Ishikawa (cell line): ENCODE measurements around the gene OLFML2A.

ENCODE experiments used
- CEBPB ChIP-seq: IDR thresholded peaks from 2 replicates; pipeline ENCODE4 v1.6.1; 2012
- CREB1 ChIP-seq: IDR thresholded peaks from 2 replicates; pipeline ENCODE4 v1.6.1; 2012; ENCODE audit warnings: low read depth
- EGR1 ChIP-seq: IDR thresholded peaks from 2 replicates; pipeline ENCODE4 v1.6.1; 2012
- EP300 ChIP-seq: IDR thresholded peaks from 2 replicates; pipeline ENCODE4 v1.6.1; 2012; ENCODE audit warnings: borderline replicate concordance
- FOXM1 ChIP-seq: IDR thresholded peaks from 2 replicates; pipeline ENCODE4 v1.6.1; 2012; ENCODE audit warnings: low read depth, borderline replicate concordance
- NFIC ChIP-seq: IDR thresholded peaks from 2 replicates; pipeline ENCODE4 v1.6.1; 2012
- RAD21 ChIP-seq: IDR thresholded peaks from 2 replicates; pipeline ENCODE4 v1.6.1; 2012; ENCODE audit warnings: low read depth
- TAF1 ChIP-seq: IDR thresholded peaks from 2 replicates; pipeline ENCODE4 v1.6.1; 2012; ENCODE audit warnings: low read depth, mild to moderate bottlenecking
- TCF12 ChIP-seq: IDR thresholded peaks from 2 replicates; pipeline ENCODE4 v1.6.1; 2012; ENCODE audit warnings: low read depth
- TEAD4 ChIP-seq: IDR thresholded peaks from 2 replicates; pipeline ENCODE4 v1.6.1; 2012
- YY1 ChIP-seq: IDR thresholded peaks from 2 replicates; pipeline ENCODE4 v1.6.1; 2012; ENCODE audit warnings: low read depth
- ZBTB7A ChIP-seq: IDR thresholded peaks from 2 replicates; pipeline ENCODE4 v1.6.1; 2012; ENCODE audit warnings: low read depth
- TF ChIP-seq, protein P1 (sequence below): IDR thresholded peaks from 2 replicates; pipeline ENCODE4 v1.6.1; 2012
- TF ChIP-seq, protein P2 (sequence below): IDR thresholded peaks from 2 replicates; pipeline ENCODE4 v1.6.1; 2012
- TF ChIP-seq, protein P3 (sequence below): IDR thresholded peaks from 2 replicates; pipeline ENCODE4 v1.6.1; 2012; ENCODE audit warnings: low read depth, mild to moderate bottlenecking

Gene OLFML2A

DNA sequence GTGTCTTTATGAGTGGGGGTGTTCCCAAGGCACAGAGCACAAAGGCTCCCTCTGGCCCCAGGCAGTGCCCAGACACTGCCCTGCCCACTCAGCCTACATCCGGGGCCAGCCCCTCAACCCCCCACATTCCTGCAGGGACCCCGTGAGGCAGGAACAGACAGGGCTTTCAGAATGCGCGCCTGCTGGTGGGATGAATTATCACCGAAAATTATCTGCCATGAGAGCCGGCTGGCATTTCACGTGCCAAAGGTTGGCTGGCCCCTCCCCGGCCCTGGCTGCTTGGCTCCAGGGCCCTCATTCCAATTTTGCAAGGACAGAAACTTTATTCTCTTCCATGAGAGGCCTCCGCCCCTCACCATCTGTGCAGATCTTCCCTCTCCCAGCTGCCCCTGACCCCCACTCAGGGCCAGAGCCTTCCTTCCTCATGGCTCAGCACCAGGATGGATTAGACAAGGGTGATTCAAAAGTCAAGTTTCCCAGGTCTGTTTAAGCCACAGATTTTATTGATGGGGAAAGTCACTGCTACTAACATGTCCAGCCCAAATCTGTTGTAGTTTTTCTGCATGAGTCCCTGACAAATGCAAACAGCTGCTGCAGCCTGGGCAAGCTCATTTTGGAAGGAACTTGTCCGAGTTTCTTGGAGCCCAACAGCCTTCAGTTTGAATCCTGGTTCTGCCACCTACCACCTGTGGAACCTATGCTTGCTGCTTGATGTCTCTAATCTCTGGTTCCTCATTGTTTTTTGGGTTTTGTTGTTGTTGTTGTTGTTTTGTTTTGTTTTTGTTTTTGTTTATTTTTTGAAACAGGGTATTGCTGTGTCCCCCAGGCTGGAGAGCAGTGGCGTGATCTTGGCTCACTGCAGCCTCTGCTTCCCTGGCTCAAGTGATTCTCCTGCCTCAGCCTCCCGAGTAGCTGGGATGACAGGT is 44.0 kb downstream of the OLFML2A start:
- TF ChIP-seq TCF12, result no peak
- no peak for TF ChIP-seq NFIC
- no peak for TF ChIP-seq TEAD4
- no peak for TF ChIP-seq RAD21
- TF ChIP-seq, protein P1, sequence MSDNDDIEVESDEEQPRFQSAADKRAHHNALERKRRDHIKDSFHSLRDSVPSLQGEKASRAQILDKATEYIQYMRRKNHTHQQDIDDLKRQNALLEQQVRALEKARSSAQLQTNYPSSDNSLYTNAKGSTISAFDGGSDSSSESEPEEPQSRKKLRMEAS, result no peak
- TF ChIP-seq FOXM1, result no peak
- TF ChIP-seq, protein P2, sequence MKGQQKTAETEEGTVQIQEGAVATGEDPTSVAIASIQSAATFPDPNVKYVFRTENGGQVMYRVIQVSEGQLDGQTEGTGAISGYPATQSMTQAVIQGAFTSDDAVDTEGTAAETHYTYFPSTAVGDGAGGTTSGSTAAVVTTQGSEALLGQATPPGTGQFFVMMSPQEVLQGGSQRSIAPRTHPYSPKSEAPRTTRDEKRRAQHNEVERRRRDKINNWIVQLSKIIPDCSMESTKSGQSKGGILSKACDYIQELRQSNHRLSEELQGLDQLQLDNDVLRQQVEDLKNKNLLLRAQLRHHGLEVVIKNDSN, result no peak
- no peak for TF ChIP-seq TAF1
- TF ChIP-seq, protein P3, sequence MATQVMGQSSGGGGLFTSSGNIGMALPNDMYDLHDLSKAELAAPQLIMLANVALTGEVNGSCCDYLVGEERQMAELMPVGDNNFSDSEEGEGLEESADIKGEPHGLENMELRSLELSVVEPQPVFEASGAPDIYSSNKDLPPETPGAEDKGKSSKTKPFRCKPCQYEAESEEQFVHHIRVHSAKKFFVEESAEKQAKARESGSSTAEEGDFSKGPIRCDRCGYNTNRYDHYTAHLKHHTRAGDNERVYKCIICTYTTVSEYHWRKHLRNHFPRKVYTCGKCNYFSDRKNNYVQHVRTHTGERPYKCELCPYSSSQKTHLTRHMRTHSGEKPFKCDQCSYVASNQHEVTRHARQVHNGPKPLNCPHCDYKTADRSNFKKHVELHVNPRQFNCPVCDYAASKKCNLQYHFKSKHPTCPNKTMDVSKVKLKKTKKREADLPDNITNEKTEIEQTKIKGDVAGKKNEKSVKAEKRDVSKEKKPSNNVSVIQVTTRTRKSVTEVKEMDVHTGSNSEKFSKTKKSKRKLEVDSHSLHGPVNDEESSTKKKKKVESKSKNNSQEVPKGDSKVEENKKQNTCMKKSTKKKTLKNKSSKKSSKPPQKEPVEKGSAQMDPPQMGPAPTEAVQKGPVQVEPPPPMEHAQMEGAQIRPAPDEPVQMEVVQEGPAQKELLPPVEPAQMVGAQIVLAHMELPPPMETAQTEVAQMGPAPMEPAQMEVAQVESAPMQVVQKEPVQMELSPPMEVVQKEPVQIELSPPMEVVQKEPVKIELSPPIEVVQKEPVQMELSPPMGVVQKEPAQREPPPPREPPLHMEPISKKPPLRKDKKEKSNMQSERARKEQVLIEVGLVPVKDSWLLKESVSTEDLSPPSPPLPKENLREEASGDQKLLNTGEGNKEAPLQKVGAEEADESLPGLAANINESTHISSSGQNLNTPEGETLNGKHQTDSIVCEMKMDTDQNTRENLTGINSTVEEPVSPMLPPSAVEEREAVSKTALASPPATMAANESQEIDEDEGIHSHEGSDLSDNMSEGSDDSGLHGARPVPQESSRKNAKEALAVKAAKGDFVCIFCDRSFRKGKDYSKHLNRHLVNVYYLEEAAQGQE, result no peak
- TF ChIP-seq EP300, result no peak
- TF ChIP-seq YY1, result no peak
- TF ChIP-seq CEBPB, result no peak
- no peak for TF ChIP-seq CREB1
- no peak for TF ChIP-seq ZBTB7A
- no peak for TF ChIP-seq EGR1

DNA sequence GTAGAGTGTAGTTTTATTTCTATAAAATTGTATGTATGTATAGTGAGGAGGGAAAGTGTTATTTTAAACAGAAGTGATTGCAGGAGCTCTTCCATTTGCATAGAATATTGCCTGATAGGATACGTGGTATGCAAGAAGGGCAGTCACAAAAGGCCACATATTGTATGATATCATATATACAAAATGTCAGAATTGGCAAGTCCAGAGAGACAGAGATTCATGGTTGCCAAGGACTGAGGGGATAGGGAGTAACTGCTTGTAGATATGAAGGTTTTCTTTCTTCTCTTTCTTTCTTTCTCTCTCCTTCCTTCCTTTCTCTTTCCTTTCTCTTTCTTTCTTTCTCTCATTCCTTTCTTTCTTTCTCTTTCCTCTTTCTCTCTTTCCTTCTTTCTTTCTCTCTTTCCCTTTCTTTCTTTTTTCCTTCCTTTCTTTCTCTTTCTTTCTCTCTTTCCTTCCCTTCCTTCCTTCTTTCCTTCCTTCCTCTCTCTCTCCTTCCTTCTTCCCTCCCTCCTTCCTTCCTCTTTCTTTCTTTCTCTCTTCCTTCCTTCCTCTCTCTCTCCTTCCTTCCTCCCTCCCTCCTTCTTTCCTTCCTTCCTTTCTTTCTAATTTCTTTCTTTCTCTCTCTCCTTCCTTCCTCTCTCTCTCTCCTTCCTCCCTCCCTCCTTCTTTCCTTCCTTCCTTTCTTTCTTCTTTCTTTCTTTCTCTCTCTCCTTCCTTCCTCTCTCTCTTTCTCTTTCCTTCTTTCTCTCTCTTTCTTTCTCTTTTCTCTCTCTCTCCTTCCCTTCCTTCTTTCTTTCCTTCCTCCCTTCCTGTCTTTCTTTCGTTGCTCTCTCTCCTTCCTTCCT is 51.8 kb downstream of the OLFML2A start:
- no peak for TF ChIP-seq CEBPB
- TF ChIP-seq RAD21, result no peak
- TF ChIP-seq CREB1, result no peak
- TF ChIP-seq ZBTB7A, result no peak
- no peak for TF ChIP-seq TCF12

GRCh38 chr9:124829334-124829669 is 52.4 kb downstream of the OLFML2A start:
- no peak for TF ChIP-seq TCF12

GRCh38 chr9:124830593-124830992 is 53.7 kb downstream of the OLFML2A start:
- no peak for TF ChIP-seq NFIC
- TF ChIP-seq, protein P3, result no peak

GRCh38 chr9:124831642-124832364 is 54.9 kb downstream of the OLFML2A start:
- no peak for TF ChIP-seq TEAD4
- TF ChIP-seq ZBTB7A, result no peak
- TF ChIP-seq FOXM1, result no peak
- TF ChIP-seq, protein P1, result no peak
- no peak for TF ChIP-seq NFIC
- TF ChIP-seq, protein P3, result no peak
- TF ChIP-seq, protein P2, result no peak
- TF ChIP-seq YY1, result no peak
- TF ChIP-seq CREB1, result no peak
- TF ChIP-seq RAD21, result no peak
